GM18505 (cell line): ENCODE data around the gene CBX1.
"Not testable (repeated sequence)": the region's sequence is repeated elsewhere in the genome, so short reads cannot be mapped to it uniquely, and the experiment has no call there.

Source experiments
- ATAC-seq: cut with Tn5 transposase; IDR thresholded peaks from one replicate; pipeline ENCODE4 v1.9.1; 2021; ENCODE audit not compliant: unreplicated experiment
- POLR2A ChIP-seq: IDR thresholded peaks from 4 replicates; pipeline ENCODE4 v1.6.1; 2011; ENCODE audit warnings: borderline replicate concordance; ENCODE audit not compliant: insufficient read depth, insufficient read length; ENCODE audit errors: extremely low read depth

CBX1 gene

GRCh38 chr17:48047741-48048383, 53.4 kb downstream of the CBX1 start, which contains the start of gene NFE2L1:
Gene NFE2L1 (plus strand): TSS chr17:48048359. CDS start chr17:48051119, 2,760 bp downstream.
- peak; percentile 96 for TF ChIP-seq POLR2A
- ATAC-seq, result peak; percentile 88

- ATAC-seq, result no peak
- no peak for TF ChIP-seq POLR2A
These were observed 54.1 kb downstream of the CBX1 start for GRCh38 chr17:48047113-48047740.

- ATAC-seq, result no peak
- TF ChIP-seq POLR2A, result no peak
These were observed 55.0 kb downstream of the CBX1 start for GRCh38 chr17:48046296-48046695.

GRCh38 chr17:48045316-48046001, 55.8 kb downstream of the CBX1 start:
- no peak for TF ChIP-seq POLR2A
- no peak for ATAC-seq

GRCh38 chr17:48044851-48045250, 56.4 kb downstream of the CBX1 start:
- no peak for TF ChIP-seq POLR2A
- ATAC-seq, result no peak

- no peak for TF ChIP-seq POLR2A
- no peak for ATAC-seq
These were observed 58.1 kb downstream of the CBX1 start for GRCh38 chr17:48043176-48043575.

- TF ChIP-seq POLR2A, result no peak
- no peak for ATAC-seq
These were observed 62.6 kb downstream of the CBX1 start for GRCh38 chr17:48038687-48039086.

GRCh38 chr17:48037838-48038323, 63.4 kb downstream of the CBX1 start:
- no peak for TF ChIP-seq POLR2A
- no peak for ATAC-seq

GRCh38 chr17:48037036-48037837, 64.0 kb downstream of the CBX1 start, which contains the start of gene COPZ2:
Gene COPZ2 (minus strand): TSS chr17:48037797. CDS start chr17:48037777, 20 bp downstream.
- ATAC-seq, result no peak
- TF ChIP-seq POLR2A, result no peak

- no peak for TF ChIP-seq POLR2A
- no peak for ATAC-seq
These were observed 64.6 kb downstream of the CBX1 start for GRCh38 chr17:48036693-48037035.

GRCh38 chr17:48034734-48035133, 66.5 kb downstream of the CBX1 start:
- ATAC-seq, result not testable (repeated sequence)

GRCh38 chr17:48031966-48032365, 69.3 kb downstream of the CBX1 start:
- TF ChIP-seq POLR2A, result no peak
- ATAC-seq, result no peak

GRCh38 chr17:48030531-48030930, 70.7 kb downstream of the CBX1 start:
- no peak for ATAC-seq
- TF ChIP-seq POLR2A, result no peak
